NOMO-1 (cell line): ENCODE measurements around the gene ANKRD44.

Experiments used
- DNase-seq, 2 experiments: peaks; one replicate each; lab custom pipeline; 2025; ENCODE audit not compliant: unreplicated experiment in 2 of 2; lab: John Stamatoyannopoulos, UW

The ANKRD44 gene

GRCh38 chr2:197212344-197213262, 98.0 kb downstream of the ANKRD44 start:
- DNase-seq: peak in 1 of 2 experiments; percentile 59

- DNase-seq: no peak
Observed at GRCh38 chr2:197211881-197212342, 98.7 kb downstream of the ANKRD44 start.

DNA sequence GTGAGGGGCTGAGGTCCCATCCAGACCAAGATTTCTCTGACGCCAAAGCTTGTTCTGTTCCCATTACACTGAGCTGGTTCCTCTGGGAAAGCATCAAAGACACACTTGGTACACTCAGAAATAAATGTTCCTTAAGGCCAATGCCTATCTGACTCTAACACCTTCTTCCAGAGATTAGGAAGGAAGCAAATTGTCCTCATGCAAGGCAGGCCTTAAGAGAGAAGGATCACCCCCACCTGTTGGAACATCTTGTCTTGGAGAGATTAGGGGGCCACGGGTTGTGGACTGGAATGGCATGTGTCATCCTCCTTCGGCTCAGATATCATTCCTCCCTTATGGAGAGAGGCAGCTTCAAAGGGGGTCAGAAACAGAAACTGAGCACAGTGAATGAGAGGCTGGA, 100.2 kb downstream of the ANKRD44 start:
- no peak for DNase-seq

- peak in 1 of 2 experiments; percentile 32 for DNase-seq
Observed at GRCh38 chr2:197209742-197210408, 100.7 kb downstream of the ANKRD44 start.

- DNase-seq: no peak
Observed at GRCh38 chr2:197209246-197209645, 101.3 kb downstream of the ANKRD44 start.

DNA sequence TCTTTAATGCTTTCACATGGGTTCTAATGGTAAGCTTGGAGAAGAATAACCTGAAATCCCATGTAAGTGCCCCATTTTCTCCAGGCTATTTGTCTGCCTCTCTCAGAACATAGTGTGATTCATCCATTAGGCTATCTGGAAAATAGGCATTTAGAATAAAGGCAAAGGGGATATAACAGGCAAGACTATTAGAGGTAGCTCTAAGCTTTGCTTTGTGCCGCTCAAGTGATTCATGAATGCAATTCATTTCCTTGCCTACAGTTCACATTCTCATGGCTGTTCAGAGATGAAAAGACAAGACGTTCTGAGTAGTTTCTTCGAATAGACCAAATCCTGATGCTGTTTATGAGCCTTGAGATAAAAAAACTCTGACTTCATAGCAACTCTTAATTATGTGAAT, 101.7 kb downstream of the ANKRD44 start:
- DNase-seq: no peak

GRCh38 chr2:197208024-197208423, 102.6 kb downstream of the ANKRD44 start:
- no peak for DNase-seq

- peak in 1 of 2 experiments; percentile 28 for DNase-seq
Observed at GRCh38 chr2:197207598-197207997, 103.0 kb downstream of the ANKRD44 start.

DNA sequence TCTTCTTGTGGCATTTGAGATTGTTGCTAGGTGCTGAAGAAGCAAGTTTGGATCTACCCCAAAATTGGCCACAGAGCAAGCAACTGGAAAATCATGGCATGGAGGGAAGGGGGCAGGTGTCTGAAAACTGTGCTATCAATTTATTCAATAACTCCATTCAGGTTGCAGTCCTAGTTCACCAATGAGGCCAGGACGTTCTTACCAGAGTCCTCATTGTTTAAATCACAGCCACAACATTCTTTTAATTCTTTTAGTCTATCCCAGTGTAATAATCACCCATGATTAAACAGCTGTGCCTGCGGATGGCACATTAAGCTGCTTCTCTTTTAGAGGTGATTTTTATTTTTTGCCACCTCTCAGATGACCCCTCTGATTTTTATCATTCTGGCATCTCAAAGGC, 103.5 kb downstream of the ANKRD44 start:
- no peak for DNase-seq

DNA sequence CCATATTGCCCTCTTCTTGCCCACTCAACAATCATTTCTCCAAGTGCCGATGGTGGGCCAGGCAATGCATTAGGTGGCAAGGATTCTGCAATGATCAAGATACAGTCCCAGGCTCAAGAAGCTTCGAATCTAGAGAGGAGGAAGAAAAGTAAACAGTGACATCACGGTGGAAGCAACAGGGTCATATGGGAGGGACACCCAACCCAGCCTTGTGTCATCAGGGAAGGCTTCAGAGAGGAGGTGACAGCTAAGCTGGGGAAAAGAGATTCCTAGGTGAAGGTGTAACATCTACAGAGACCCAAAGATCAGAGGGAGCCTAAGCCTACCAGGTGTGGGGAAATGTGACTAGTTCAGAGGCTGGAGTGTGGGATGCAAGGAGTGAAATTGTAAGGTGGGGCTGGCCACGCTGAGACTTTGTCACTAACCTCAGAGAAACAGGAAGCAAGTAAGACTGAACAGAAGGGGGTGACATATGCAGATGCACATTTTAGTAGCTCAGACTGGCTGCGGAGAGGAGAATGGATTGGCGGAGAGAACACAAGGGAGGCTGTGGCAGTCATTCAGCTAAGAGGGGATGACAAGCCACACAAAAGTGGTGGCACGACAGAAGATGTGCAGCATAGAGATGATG, 104.9 kb downstream of the ANKRD44 start:
- peak; percentile 68 to 84 for DNase-seq

DNA sequence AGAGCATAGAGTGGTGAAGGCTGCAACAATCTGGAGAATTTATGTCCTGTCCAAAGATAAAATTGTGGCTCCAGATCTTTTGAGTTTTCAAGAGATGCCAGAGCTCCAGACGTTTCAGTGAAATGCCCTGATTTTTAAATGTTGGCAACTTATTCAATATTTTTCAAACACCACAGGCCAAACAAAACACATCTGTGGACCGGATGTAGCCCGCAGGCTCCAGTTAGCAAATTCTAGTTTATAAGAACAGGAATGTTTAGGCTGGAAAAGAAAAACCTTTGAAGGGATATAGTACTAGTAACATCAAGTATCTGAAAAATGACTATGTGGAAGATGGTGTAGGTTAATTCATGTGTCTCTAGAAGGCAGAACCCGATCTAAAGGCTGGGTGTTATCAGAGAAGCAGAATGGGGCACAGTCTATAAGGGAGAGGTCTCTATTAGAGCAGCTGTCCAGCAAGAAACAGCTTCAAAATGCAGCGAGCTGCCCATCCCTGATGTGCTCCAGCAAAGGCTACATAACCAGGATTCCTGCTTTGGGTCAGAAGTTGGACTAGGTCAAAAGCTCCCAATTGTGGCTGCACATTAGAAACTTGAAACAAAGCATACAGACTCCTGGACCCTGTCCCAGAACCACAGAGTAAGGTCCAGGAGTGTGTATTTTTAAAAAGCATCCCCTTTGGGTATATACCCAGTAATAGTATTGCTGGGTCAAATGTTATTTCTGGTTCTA, 105.9 kb downstream of the ANKRD44 start:
- no peak for DNase-seq

- no peak for DNase-seq
Observed at GRCh38 chr2:197201874-197202273, 108.7 kb downstream of the ANKRD44 start.

GRCh38 chr2:197200762-197201058, 109.9 kb downstream of the ANKRD44 start:
- peak in 1 of 2 experiments; percentile 20 for DNase-seq

- DNase-seq: peak in 1 of 2 experiments; percentile 30
Observed at GRCh38 chr2:197200051-197200761, 110.4 kb downstream of the ANKRD44 start.

- DNase-seq: peak; percentile 87 to 96
Observed at GRCh38 chr2:197198890-197199289, 111.7 kb downstream of the ANKRD44 start.

DNA sequence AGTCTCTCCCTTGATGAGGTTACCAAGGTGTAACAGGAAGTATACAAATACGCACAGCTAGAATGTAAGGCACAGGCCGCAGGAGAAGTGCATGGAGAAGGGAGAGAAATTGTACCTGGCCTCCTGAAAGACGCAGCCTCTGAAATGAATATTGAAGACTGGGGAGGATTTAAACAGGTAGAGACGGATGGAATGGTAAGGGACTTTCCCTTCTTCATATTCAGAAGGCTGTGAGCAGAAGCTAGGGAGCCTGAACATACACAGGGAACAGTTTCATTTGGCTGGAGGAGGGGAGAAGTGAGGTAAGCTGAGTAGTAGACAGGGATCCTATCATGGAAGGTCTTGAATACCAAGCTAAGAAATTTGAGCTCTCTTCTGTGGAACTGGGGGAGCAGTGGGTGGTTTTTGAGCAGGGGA, 112.7 kb downstream of the ANKRD44 start:
- no peak for DNase-seq

DNA sequence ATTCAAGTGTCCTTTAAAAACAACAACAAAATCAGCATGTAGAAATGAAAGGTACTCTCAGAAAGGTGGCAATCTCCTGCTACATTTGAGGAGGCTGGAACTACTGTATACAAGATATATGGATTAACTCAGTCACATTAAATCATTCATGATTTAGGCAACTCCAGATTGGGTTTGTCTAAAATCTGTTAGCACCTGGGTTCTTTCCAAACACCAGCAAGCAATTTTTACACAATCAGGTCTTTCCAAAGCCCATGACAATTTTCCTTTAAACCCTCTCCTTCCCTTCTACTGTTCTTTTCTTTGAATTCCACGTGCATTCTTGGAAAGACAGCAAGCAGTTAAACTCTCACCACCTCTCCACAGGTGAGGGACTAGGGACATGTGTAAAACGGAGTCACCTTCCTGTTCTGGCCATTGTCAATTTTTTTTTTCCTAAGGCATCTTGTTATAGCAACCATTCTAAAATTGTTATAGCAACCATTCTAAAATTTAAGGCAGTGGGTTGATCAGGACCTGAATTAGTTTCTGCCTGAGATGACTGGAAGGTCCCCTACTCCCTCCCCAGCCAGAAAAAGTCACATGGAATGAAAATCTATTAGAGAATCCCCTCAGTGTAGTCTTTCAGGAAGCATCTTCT, 113.9 kb downstream of the ANKRD44 start:
- DNase-seq: no peak

DNA sequence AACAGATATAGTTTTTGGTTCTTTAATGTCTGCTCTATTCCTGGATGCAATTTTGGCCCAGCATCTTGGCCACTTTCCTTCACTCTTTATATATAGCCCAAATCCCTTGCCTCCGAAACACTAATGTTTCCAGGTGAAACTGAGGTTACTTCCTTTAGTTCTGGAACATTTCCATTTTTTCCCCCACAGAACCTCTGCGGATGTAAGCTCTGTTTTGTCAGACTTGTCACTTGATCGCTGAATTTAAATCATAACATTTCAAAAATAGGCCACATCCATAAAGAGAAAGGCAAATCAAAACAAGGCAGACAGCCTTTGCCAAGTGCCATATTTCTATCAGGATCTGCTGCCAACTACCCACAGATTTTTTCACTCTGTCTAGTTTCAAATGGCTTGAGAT, 115.1 kb downstream of the ANKRD44 start:
- no peak for DNase-seq

DNA sequence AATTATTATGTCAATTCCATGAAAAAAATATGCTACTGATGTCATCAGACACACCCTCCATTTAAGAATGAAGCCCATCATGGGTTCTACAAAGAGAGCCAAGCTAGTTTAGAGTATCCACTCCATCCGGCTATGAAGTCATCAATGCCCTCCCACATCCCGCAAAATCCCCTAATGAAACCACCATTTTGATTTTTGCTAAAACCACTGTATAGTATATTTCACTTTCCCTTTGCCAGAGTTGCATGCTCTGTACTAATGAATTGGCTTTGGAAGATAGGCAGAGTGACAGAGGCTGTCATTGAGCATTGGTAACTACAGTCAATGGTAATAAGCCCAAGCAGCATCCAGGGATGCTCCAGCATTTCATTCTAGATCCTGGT, 118.6 kb downstream of the ANKRD44 start:
- no peak for DNase-seq
